ENCODE measurements around the gene SLC9A9. TPM values are rescaled to one million over a fixed set of nuclear protein-coding genes. Genes with fewer than 3 reads are reported as not detected.
A peak's percentile ranks its signal among the peaks of the same experiment; 100 is the strongest.

Gene SLC9A9
- total and polyA plus RNA-seq, 2 donors (not counting 1 experiment from before 2014, with no cell fraction given), result 14.3 to 74.0 TPM

GRCh38 chr3:143288944-143289343 is 559.3 kb downstream of the SLC9A9 start:
- Histone ChIP-seq H3K27ac (ENCODE audit: insufficient read depth, low read length) (no peak overlapping the region), H2AFZ (ENCODE audit: low read length) (no peak overlapping the region), H3K9me3 (ENCODE audit: control insufficient read depth, insufficient read depth, low read depth, low read length) (no peaks in the 10 kb centered on the region), H4K20me1 (ENCODE audit: control insufficient read depth, extremely low read depth, insufficient read depth, low read length) (no peaks in the 10 kb centered on the region), H3K27me3 (ENCODE audit: control insufficient read depth, insufficient read depth, low read length) (no peaks in the 10 kb centered on the region), H3K79me2 (ENCODE audit: control insufficient read depth, insufficient read depth, low read length) (no peaks in the 10 kb centered on the region), H3K4me3 (replicated peaks in 1 of 4; ENCODE audit: control extremely low read depth in 1 of 4, insufficient read depth in 1 of 4, low read depth in 3 of 4, low read length in 4 of 4) (no peak overlapping the region), H3K4me2 (ENCODE audit: extremely low read depth, insufficient read depth, low read length) (no peak overlapping the region), H3K9ac (ENCODE audit: insufficient read depth, low read length) (no peak overlapping the region), H3K36me3 (ENCODE audit: control insufficient read depth, insufficient read depth, low read length) (no peaks in the 10 kb centered on the region), H3K4me1 (ENCODE audit: control insufficient read depth, extremely low read depth, insufficient read depth, low read length) (no peaks in the 10 kb centered on the region)
- TF ChIP-seq CTCF (conservative IDR thresholded peaks at IDR 0.05 in 1 of 2, IDR thresholded peaks at IDR 0.05 in 1 of 2; ENCODE audit: low read depth in 1 of 2, low read length in 2 of 2), result no peak
- no peak for TF ChIP-seq EZH2 (IDR thresholded peaks at IDR 0.05; ENCODE audit: low read length, missing control alignments)
- no peak for DNase-seq (ENCODE audit: low read depth in 2 of 2)

- H3K27ac ChIP-seq (ENCODE audit: insufficient read depth, low read length), result no peak overlapping the region
- no peak overlapping the region for H3K4me2 ChIP-seq (ENCODE audit: extremely low read depth, insufficient read depth, low read length)
- no peak overlapping the region for H3K4me3 ChIP-seq (replicated peaks in 1 of 4; ENCODE audit: control extremely low read depth in 1 of 4, insufficient read depth in 1 of 4, low read depth in 3 of 4, low read length in 4 of 4)
- no peaks in the 10 kb centered on the region for H3K36me3 ChIP-seq (ENCODE audit: control insufficient read depth, insufficient read depth, low read length)
- H3K4me1 ChIP-seq (ENCODE audit: control insufficient read depth, extremely low read depth, insufficient read depth, low read length), result no peaks in the 10 kb centered on the region
- TF ChIP-seq EZH2 (IDR thresholded peaks at IDR 0.05; ENCODE audit: low read length, missing control alignments) (no peak), CTCF (conservative IDR thresholded peaks at IDR 0.05 in 1 of 2, IDR thresholded peaks at IDR 0.05 in 1 of 2; ENCODE audit: low read depth in 1 of 2, low read length in 2 of 2) (no peak)
- H3K79me2 ChIP-seq (ENCODE audit: control insufficient read depth, insufficient read depth, low read length), result no peaks in the 10 kb centered on the region
- H3K9ac ChIP-seq (ENCODE audit: insufficient read depth, low read length), result no peak overlapping the region
- no peak overlapping the region for H2AFZ ChIP-seq (ENCODE audit: low read length)
- DNase-seq (ENCODE audit: low read depth in 2 of 2), result peak in 1 of 2 donors; percentile 67
- no peaks in the 10 kb centered on the region for H3K27me3 ChIP-seq (ENCODE audit: control insufficient read depth, insufficient read depth, low read length)
- no peaks in the 10 kb centered on the region for H3K9me3 ChIP-seq (ENCODE audit: control insufficient read depth, insufficient read depth, low read depth, low read length)
- no peaks in the 10 kb centered on the region for H4K20me1 ChIP-seq (ENCODE audit: control insufficient read depth, extremely low read depth, insufficient read depth, low read length)
Observed at GRCh38 chr3:143287403-143287802, 560.9 kb downstream of the SLC9A9 start.

GRCh38 chr3:143286392-143287010 is 561.8 kb downstream of the SLC9A9 start:
- Histone ChIP-seq H2AFZ (ENCODE audit: low read length) (no peak overlapping the region), H3K27ac (ENCODE audit: insufficient read depth, low read length) (no peak overlapping the region), H3K27me3 (ENCODE audit: control insufficient read depth, insufficient read depth, low read length) (no peaks in the 10 kb centered on the region), H4K20me1 (ENCODE audit: control insufficient read depth, extremely low read depth, insufficient read depth, low read length) (no peaks in the 10 kb centered on the region), H3K4me3 (replicated peaks in 1 of 4; ENCODE audit: control extremely low read depth in 1 of 4, insufficient read depth in 1 of 4, low read depth in 3 of 4, low read length in 4 of 4) (no peak overlapping the region), H3K4me1 (ENCODE audit: control insufficient read depth, extremely low read depth, insufficient read depth, low read length) (no peaks in the 10 kb centered on the region), H3K9me3 (ENCODE audit: control insufficient read depth, insufficient read depth, low read depth, low read length) (no peaks in the 10 kb centered on the region), H3K4me2 (ENCODE audit: extremely low read depth, insufficient read depth, low read length) (no peak overlapping the region), H3K36me3 (ENCODE audit: control insufficient read depth, insufficient read depth, low read length) (no peaks in the 10 kb centered on the region), H3K79me2 (ENCODE audit: control insufficient read depth, insufficient read depth, low read length) (no peaks in the 10 kb centered on the region), H3K9ac (ENCODE audit: insufficient read depth, low read length) (no peak overlapping the region)
- DNase-seq (ENCODE audit: low read depth in 2 of 2), result no peak
- TF ChIP-seq CTCF (conservative IDR thresholded peaks at IDR 0.05 in 1 of 2, IDR thresholded peaks at IDR 0.05 in 1 of 2; ENCODE audit: low read depth in 1 of 2, low read length in 2 of 2), result no peak

All from fibroblast of lung (primary cell).